H1 (cell line): ENCODE results near the gene IFTAP. TPM values are rescaled to one million over a fixed set of nuclear protein-coding genes. Genes with fewer than 3 reads are reported as not detected.

Experiments used
- ASH2L ChIP-seq: fragments of 200-600, 300-600 bp; sonication (generic); IDR thresholded peaks from one replicate; pipeline ENCODE4 v1.7.1; 2017; ENCODE audit warnings: low read length
- ATF2 ChIP-seq: IDR thresholded peaks from 2 replicates; pipeline ENCODE4 v1.6.1; 2012; ENCODE audit warnings: low read length, inconsistent platforms
- CBX5 ChIP-seq: fragments of 300-800, 300-1000 bp; sonication (generic); IDR thresholded peaks from 2 replicates; pipeline ENCODE4 v1.7.1; 2016; ENCODE audit warnings: antibody characterized with exemption, low read length, low read depth
- CHD1 ChIP-seq: IDR thresholded peaks from 2 replicates; pipeline ENCODE4 v1.6.1; 2012; ENCODE audit warnings: low read depth, low read length, improper control_type of control experiment
- CTBP2 ChIP-seq: IDR thresholded peaks from 2 replicates; pipeline ENCODE4 v1.7.0; 2011; ENCODE audit warnings: borderline replicate concordance, mild to moderate bottlenecking, moderate library complexity, mixed read lengths, low read length; ENCODE audit not compliant: insufficient read depth, insufficient read length
- GABPA ChIP-seq: IDR thresholded peaks from 2 replicates; pipeline ENCODE4 v1.6.1; 2011; ENCODE audit warnings: mild to moderate bottlenecking, low read length, moderate library complexity, borderline replicate concordance; ENCODE audit not compliant: insufficient read depth
- JUN ChIP-seq: IDR thresholded peaks from 2 replicates; pipeline ENCODE4 v1.6.1; 2011; ENCODE audit warnings: low read depth, mild to moderate bottlenecking, improper control_type of control experiment, low read length
- RAD21 ChIP-seq, 2 experiments: IDR thresholded peaks in 1 of 2; conservative IDR thresholded peaks in 1 of 2; 2 replicates each; pipeline ENCODE4 v1.6.1; 2011; ENCODE audit warnings: low read depth in 2 of 2, low read length in 2 of 2, improper control_type of control experiment in 1 of 2, inconsistent platforms in 1 of 2, mild to moderate bottlenecking in 1 of 2, moderate library complexity in 1 of 2
- RXRA ChIP-seq: IDR thresholded peaks from 2 replicates; pipeline ENCODE4 v1.6.1; 2011; ENCODE audit warnings: low read depth, mild to moderate bottlenecking, low read length, moderate library complexity; ENCODE audit not compliant: insufficient read depth
- SAP30 ChIP-seq: fragments of 300-600 bp; sonication (generic); IDR thresholded peaks from 2 replicates; pipeline ENCODE4 v1.7.1; 2012; ENCODE audit warnings: low read length, moderate library complexity, mild to moderate bottlenecking, inconsistent platforms; ENCODE audit not compliant: insufficient read depth, insufficient replicate concordance
- SIN3A ChIP-seq, 2 experiments: IDR thresholded peaks in 1 of 2; conservative IDR thresholded peaks in 1 of 2; 2 replicates each; pipeline ENCODE4 v1.6.1; 2011 to 2012; ENCODE audit warnings: low read length in 2 of 2, improper control_type of control experiment in 1 of 2, low read depth in 1 of 2, mild to moderate bottlenecking in 1 of 2
- SIRT6 ChIP-seq: IDR thresholded peaks from one replicate; pipeline ENCODE4 v1.7.1; 2012; ENCODE audit warnings: low read length, inconsistent platforms
- SP1 ChIP-seq: IDR thresholded peaks from 2 replicates; pipeline ENCODE4 v1.6.1; 2011; ENCODE audit warnings: low read depth, low read length
- SUZ12 ChIP-seq: fragments of 200-600 bp; sonication (generic); IDR thresholded peaks from 2 replicates; pipeline ENCODE4 v1.6.1; 2012; ENCODE audit warnings: mild to moderate bottlenecking, inconsistent platforms, low read length, moderate library complexity, mixed read lengths
- TAF7 ChIP-seq: optimal IDR thresholded peaks from 2 replicates; pipeline ENCODE3; 2011; ENCODE audit warnings: low read depth, mild to moderate bottlenecking, inconsistent platforms, low read length, moderate library complexity, borderline replicate concordance
- USF2 ChIP-seq: IDR thresholded peaks from 2 replicates; pipeline ENCODE4 v1.6.1; 2011; ENCODE audit warnings: low read length, improper control_type of control experiment
- polyA plus RNA-seq, 7 experiments: library from polyadenylated mRNA; depleted of rRNA in 3 of 7; stranded (reverse) in 5 of 7; unstranded in 2 of 7; fragments of >200 nt in 5 of 7; fragments of 200-250 nt in 2 of 7; gene quantifications; 1 replicate in 5 of 7; 2 replicates in 1 of 7; 4 replicates in 1 of 7; pipeline versions ENCODE4 v1.2.1 to v1.2.3, GENCODE V29; 2011 to 2013; ENCODE audit warnings: missing spikeins in 2 of 7, mixed read lengths in 2 of 7
- total RNA-seq: library from RNA; stranded (reverse); fragmentation: NEBNext Ultra II Directional; extraction: Animal tissue kit (Norgen Biotek cat#: 25700); gene quantifications from 2 replicates; pipeline ENCODE4 v1.2.1, GENCODE V29; 2021

Gene IFTAP
- total and polyA plus RNA-seq, 2 of the 8 experiments (the other 6 are each of a cell fraction or from before 2014, with no cell fraction given): 21.2 to 23.9 TPM

GRCh38 chr11:36594316-36594989 is at the start of gene IFTAP (continued):
- TF ChIP-seq SAP30 (peak; percentile 31), RXRA (no peak), CTBP2 (no peak), CBX5 (no peak), RAD21 (IDR thresholded peaks at IDR 0.05 in 1 of 2, conservative IDR thresholded peaks at IDR 0.05 in 1 of 2; ENCODE audit: low read depth in 2 of 2, low read length in 2 of 2) (no peak), SIRT6 (no peak), ASH2L (peak; percentile 72), CHD1 (no peak), ATF2 (0 out of 2 replicates have a peak, but pooled peaks have one; percentile 65), SUZ12 (no peak), SIN3A (conservative IDR thresholded peaks at IDR 0.05 in 1 of 2, IDR thresholded peaks at IDR 0.05 in 1 of 2; ENCODE audit: low read depth in 1 of 2, low read length in 2 of 2) (peak in 1 of 2 experiments; percentile 81; a peak in 1 of 4 replicates), GABPA (peak; percentile 80), JUN (no peak), SP1 (no peak), TAF7 (no peak), USF2 (no peak)
